ENCODE results near the gene WWOX.
"Not testable (repeated sequence)": the region's sequence is repeated elsewhere in the genome, so short reads cannot be mapped to it uniquely, and the experiment has no call there.

Gene WWOX

DNA sequence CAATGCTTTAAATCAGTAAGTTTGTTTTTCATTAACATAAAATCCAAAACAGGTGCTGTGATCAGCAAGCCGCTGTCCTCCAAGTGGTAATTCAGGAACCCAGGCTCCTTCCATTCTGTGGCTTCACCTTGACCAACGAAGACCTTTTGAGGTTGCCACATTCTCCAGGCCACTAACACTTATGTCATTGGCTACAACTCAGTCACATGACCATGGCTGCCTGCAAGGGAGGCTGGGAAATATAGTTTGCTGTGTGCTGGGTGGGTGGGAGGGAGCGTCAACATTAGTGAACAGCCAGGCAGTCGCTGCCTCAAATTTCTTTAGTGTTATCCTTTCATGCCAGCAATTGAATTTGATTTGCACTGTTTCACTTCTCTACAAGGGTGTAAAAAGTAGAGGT lies 951.9 kb downstream of the WWOX start:
- H3K4me3 ChIP-seq (ENCODE audit: low read length) = no peak overlapping the region
- TF ChIP-seq ZNF274 (IDR thresholded peaks at IDR 0.05; ENCODE audit: low read depth, low read length) = no peak

DNA sequence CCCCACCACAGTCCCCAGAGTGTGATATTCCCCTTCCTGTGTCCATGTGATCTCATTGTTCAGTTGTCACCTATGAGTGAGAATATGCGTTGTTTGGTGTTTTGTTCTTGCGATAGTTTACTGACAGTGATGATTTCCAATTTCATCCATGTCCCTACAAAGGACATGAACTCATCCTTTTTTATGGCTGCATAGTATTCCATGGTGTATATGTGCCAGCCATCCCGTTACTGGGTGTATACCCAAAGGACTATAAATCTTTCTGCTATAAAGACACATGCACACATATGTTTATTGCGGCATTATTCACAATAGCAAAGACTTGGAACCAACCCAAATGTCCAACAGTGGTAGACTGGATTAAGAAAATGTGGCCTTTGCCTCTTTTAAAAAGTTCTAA lies 952.7 kb downstream of the WWOX start:
- not testable (repeated sequence) for H3K4me3 ChIP-seq (ENCODE audit: low read length)

DNA sequence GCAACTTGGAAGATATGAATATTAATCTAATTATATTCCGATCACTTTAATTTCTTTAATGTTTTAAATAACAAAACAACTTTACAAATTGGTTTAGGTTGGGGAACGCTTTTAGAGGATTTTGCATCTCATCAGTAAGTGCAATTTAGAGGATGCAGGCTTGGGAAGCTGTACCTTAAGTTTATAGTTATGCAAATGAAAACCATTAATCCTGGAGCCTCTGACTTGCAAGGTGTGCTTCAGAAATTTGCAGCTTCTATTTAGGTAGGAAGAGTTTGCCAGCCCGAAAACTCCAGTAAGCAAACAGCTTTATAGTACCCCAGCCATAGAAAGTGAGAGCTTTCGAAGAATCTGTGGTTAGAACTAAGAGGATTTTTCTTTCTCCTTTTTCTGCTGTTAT lies 954.1 kb downstream of the WWOX start:
- no peak overlapping the region for H3K4me3 ChIP-seq (ENCODE audit: low read length)
- TF ChIP-seq ZNF274 (IDR thresholded peaks at IDR 0.05; ENCODE audit: low read depth, low read length) = no peak

DNA sequence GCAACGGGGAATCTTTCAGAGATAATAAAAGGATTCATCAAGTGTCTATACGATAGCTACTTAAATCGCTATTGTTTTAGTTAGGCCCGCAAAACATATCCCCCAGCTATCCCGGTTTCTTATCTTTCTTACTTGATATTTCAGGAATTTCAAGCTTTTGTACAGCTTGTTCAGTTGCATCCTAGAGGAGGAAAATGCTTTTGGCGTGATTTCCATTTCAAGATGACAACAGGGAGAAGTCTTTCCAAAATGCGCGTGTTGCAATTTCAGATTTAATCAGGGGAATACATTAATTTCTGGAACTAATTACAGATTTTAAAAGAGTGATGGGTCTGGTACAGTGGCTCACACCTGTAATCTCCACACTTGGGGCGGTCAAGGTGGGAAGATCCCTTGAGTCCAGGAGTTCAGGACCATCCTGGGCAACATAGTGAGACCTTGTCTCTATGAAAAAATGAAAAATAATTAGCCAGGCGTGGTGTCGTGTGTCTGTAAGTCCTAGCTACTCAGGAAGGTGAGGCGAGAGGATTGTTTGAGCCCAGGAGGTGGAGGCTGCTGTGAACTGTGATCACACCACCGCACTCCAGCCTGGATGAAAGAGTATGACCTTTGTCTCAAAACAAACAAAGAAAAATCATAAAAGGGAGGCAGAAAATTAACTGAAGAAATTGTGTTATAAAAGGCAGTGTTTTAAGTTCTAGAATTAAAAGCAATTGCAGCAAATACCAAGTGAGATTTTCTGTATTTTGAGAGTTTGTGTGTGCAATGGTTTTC lies 954.9 kb downstream of the WWOX start:
- TF ChIP-seq ZNF274 (IDR thresholded peaks at IDR 0.05; ENCODE audit: low read depth, low read length) = no peak
- no peak overlapping the region for H3K4me3 ChIP-seq (ENCODE audit: low read length)

DNA sequence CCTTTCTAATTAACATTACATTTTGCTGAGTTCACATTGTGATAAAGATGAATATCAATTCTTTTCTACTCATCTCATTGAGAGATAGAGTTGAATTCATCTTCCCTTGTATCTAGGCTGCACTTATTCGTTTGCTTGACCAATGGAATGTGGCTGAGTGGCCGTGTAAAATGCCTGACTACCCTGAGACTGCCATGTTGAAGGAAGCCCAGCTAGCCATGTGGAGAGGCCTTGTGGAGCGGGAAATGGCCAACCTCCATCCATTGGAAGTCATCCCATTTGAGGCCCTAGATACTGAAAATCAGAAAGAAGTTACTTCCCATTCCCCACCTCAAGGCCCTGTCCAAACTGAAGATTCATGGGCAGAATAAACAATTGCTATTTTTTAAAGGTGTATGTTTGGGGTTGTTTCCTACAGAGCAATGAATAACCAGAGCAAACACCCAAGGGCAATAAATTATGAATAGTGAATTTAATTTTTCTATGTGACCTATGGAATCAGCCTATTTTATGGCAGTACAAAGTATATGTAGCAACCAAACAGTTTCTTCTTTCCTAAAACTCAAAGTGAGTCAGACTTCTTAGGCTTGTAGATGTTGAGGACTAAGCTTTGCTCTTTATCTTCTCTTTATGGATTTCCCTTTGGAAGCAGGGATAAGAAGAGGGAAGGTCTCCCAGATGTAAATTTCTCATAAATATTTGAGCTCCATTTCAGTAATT lies 956.0 kb downstream of the WWOX start:
- H3K4me3 ChIP-seq (ENCODE audit: low read length) = no peak overlapping the region
- TF ChIP-seq ZNF274 (IDR thresholded peaks at IDR 0.05; ENCODE audit: low read depth, low read length) = no peak

DNA sequence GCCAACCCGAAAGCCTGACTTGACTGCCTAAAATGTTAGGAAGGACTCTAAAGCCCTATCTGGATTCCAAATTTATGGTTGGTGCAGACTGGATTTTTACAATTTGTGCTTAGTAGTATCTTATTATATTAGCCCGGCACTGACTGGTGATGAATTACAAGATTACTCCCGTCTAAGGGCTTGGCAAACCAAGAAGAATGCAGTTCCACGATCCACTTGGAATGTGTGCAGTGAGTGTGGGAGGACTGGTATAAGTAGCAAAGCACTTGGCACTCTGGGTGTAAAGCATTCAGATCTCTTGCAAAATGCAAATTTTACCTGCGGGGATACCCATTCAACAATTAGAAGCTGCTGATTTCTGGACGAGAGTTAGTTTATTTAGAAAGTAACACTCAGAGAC lies 961.7 kb downstream of the WWOX start:
- H3K4me3 ChIP-seq (ENCODE audit: low read length) = no peak overlapping the region
- no peak for TF ChIP-seq ZNF274 (IDR thresholded peaks at IDR 0.05; ENCODE audit: low read depth, low read length)

DNA sequence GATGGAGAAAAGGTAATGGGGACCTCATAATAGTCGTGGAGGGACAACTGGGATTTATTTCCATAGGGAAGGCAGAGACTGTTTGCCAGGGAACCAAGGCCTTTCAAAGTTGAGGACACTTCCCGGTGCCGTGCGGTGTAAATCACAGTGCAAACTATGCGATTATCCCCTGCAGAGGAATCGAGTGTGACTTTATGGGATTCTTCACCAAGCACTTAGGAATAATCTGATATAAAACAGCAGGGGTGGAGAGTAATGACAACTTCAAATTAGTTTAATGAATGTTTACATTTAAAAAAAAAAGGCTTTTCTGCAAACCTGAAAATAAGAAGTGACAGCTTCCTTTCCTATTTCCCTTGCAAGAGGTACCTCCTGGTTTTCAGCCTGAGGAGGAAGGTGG lies 962.9 kb downstream of the WWOX start:
- TF ChIP-seq ZNF274 (IDR thresholded peaks at IDR 0.05; ENCODE audit: low read depth, low read length) = no peak
- no peak overlapping the region for H3K4me3 ChIP-seq (ENCODE audit: low read length)

DNA sequence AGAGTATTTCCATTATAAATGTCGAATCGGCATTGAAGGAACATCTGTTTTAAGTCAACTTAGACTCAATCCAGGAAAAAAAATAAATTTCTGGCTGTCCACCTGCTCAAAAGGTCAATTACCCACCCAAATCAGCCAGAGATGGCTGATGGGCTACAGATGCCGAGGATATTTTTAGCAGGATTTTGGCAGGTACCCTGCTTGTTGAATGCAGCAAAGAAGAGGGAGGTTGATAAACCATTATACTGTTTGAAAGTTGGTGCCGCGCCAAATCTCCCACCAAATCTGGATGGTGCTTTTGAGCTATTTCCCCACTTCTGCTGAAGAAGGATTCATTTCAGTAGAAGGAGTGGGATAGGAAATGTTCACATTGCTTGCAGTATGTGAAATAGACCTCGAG lies 963.4 kb downstream of the WWOX start:
- no peak for TF ChIP-seq ZNF274 (IDR thresholded peaks at IDR 0.05; ENCODE audit: low read depth, low read length)
- H3K4me3 ChIP-seq (ENCODE audit: low read length) = no peak overlapping the region

DNA sequence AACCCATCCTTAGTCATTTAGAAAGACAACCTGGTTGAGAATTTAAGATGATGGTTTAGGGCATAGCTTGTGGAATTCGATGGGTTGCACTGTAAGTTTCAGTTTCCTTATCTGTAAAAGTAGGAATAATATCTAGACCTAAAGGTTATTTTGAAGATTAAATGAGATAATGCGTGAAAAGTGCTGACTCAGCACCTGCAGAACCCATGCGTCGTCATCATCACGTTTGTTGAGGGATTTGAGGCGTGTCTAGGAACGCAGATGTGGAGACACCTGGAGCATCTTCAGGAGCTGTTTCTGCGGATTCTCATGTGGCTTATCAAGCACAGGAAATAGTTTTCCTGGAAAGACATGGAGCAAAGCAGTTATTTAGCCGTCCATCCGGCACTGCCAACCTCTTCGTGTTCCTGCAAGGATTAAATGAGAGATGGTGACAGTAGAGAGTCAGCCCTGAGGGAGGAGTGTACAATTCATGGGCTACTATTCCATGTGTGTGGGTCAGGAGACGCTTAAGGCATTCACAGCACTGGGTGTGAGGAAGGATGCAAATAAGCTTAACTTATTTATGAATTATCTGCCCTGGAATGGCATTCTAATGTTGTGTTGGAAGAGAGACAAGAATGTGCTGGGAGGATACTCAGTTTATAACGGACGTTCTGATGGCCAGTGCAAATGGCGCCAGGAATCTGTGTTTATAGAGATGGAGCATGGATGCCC lies 965.0 kb downstream of the WWOX start:
- no peak overlapping the region for H3K4me3 ChIP-seq (ENCODE audit: low read length)
- TF ChIP-seq ZNF274 (IDR thresholded peaks at IDR 0.05; ENCODE audit: low read depth, low read length) = no peak

DNA sequence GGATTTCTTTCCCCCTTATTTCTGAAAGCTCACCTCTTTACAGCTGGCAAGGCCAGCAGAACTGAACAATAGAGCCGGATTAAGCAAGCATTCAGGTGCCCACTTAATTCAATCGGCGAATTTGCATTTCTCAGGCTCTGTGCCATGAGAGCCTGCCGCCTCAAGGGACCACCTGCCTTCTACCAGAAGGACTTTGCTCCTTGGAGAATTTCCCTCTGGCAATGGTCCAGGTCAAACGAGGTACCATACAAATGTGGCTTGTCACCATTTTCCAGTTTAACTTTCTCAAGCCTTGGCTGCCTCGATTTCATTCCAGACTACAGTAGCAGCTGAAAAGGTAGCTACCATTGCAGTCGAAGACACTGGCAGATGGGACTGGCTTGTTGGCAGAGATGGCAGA lies 967.1 kb downstream of the WWOX start:
- no peak for TF ChIP-seq ZNF274 (IDR thresholded peaks at IDR 0.05; ENCODE audit: low read depth, low read length)
- H3K4me3 ChIP-seq (ENCODE audit: low read length) = no peak overlapping the region

DNA sequence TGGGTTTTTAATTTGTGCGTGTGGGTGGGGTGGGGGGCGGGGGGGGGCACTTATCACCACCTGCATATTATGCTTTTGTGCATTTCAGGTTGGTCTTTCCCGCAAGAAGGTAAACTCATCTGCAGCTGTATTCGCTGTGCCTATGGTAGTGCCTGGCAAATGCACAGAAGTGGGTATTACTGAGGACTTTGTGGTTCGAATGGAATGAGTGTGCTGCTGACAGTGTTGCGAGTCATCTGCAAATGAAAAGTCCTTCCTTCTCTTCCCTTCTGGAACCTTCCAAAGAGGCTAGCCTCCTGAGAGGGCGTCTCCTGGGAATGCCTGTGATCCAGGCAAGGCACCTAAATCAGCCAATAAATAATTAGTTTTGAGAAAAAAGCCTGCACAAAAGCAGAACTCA lies 968.1 kb downstream of the WWOX start:
- H3K4me3 ChIP-seq (ENCODE audit: low read length) = no peak overlapping the region
- TF ChIP-seq ZNF274 (IDR thresholded peaks at IDR 0.05; ENCODE audit: low read depth, low read length) = no peak

DNA sequence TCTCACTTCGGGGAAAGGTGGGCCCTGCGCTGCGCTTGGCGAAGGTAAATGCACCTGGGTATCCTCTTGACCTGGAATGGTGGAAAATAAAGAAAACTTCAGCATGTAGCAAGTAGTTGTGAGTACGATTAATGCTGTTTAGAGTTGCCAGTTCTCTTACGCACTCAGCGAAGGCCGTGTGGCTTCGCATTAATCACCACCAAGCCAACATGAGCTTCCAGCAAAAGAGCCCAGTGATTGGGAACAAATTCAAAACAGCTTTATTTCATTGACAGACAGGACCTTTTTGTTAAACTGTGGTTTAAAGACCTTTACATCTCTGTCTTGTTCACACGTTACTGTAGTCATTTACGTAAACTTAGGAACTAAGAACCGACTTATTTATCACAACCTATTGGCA lies 969.7 kb downstream of the WWOX start:
- H3K4me3 ChIP-seq (ENCODE audit: low read length) = no peak overlapping the region
- TF ChIP-seq ZNF274 (IDR thresholded peaks at IDR 0.05; ENCODE audit: low read depth, low read length) = no peak

DNA sequence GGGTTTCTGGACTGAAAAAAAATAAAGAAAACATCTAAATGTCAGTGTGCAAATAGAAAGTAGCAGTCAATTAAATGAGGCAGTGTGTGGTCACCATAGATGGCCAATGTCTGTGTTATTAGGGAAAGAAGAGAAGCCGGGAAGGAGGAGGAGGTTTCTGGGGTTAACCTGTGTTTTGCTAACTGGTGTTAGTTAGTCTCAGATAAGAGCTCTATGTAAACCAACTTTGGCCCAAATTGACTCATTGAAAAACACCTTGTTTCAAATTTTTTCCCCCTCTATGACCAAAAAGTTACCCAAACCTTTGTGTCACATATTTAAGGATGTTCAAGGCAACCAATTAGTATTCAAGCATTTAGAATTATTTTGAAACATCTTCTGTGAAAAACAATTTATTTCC lies 970.2 kb downstream of the WWOX start:
- no peak overlapping the region for H3K4me3 ChIP-seq (ENCODE audit: low read length)
- TF ChIP-seq ZNF274 (IDR thresholded peaks at IDR 0.05; ENCODE audit: low read depth, low read length) = no peak

DNA sequence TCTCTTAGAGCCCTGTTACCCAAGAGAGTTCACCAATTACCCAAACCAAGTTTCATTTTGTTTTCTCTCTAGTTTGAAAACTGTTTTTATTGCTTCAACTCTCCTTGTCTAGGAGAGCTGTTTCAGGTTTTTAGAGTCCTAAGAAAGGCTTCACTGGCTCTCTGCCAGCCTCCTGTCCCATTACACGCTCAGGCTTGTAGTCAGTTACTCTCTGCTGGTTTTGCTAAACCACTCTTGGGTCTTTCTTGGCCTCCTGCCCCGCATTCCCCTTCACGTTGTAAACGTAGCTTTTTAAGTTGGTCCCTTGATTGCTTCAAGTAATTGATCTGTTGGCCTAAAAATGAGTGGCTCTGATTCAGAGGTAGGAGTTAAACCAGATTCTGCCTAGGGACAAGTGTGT lies 972.0 kb downstream of the WWOX start:
- no peak for TF ChIP-seq ZNF274 (IDR thresholded peaks at IDR 0.05; ENCODE audit: low read depth, low read length)
- no peak overlapping the region for H3K4me3 ChIP-seq (ENCODE audit: low read length)

DNA sequence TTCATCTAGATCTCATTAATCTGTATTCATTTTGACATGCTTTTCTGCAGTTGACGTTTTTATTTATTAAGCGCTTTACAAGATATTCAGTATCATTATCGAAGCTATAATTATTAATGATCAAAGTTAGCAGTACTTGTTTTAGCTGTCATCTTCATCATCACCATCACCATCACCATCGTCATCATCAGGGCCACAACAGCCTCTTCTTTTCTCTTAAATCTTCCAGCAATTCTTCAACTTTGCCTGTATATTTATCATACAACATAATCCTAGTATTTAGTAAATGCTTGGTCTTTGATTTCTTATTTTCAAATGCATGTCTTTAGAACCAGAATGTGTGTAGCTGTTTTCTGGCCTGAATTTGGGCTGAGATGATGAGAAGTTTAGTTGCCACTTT lies 973.1 kb downstream of the WWOX start:
- no peak for TF ChIP-seq ZNF274 (IDR thresholded peaks at IDR 0.05; ENCODE audit: low read depth, low read length)

More for the DNA sequence above, 973.1 kb downstream of the WWOX start:
- H3K4me3 ChIP-seq (ENCODE audit: low read length) = no peak overlapping the region

All from GM08714 (cell line).